ENCODE results near the gene SHISA8. TPM values are rescaled to one million over a fixed set of nuclear protein-coding genes. Genes with fewer than 3 reads are reported as not detected.

SHISA8 gene
- total RNA-seq, 1 donor from 2014 or later: 0.40 TPM

DNA sequence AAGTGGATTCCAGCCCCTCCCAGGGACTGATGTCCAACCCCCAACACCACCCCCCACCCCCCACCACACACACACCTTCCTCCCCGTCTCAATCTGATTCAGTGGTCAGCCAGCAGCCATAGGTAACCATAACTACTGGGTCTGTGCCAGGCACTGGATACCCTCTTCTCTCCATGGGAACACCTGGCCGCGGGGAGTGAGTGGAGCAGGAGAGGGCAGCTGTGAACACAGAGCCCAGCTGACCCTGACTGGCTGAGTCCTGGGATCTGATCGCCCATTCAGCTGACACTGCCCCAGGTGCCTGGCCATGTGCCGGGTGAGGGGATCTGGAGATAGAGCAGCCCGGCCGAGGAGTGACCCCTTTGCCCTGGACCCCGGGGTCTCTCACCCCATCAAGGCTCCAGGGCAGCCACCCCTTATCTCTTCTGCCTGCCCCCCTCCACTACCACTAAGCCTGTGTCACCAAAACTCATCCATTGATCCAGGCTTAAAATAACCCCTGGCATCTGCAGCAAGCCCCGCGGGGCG lies 2.6 kb upstream of the SHISA8 start:
- ATAC-seq (no peak), DNase-seq (ENCODE audit: low spot score) (no peak)
- intact Hi-C loops (cut with DNase I): no loop called here

DNA sequence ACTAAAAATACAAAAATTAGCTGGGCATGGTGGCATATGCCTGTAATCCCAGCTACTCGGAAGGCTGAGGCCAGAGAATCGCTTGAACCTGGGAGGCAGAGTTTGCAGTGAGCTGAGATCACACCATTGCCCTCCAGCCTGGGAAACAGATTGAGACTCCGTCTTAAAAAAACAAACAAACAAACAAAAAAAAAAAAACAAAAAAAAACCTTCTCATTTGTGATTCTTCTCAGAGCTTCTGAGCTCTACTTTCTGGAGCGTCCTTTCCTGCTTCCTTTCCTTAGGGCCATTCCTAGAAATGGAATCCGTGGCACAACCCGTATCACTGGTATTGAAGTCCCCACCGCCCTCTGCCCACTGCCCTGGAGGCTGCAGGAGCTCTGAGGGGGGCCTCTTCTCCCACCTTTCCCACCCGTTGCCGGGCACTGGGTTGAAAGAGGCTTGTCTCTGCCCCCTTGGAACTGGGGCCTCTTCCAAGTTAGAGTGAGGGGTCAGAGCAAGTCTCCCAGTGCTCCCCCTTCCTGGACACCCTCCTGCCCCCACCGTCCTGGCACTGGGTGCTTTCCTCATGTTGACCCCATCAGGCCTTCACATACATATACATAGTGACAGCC lies 2.0 kb upstream of the SHISA8 start:
- no peak for ATAC-seq
- DNase-seq (ENCODE audit: low spot score): no peak
- intact Hi-C loops (cut with DNase I): no loop called here

DNA sequence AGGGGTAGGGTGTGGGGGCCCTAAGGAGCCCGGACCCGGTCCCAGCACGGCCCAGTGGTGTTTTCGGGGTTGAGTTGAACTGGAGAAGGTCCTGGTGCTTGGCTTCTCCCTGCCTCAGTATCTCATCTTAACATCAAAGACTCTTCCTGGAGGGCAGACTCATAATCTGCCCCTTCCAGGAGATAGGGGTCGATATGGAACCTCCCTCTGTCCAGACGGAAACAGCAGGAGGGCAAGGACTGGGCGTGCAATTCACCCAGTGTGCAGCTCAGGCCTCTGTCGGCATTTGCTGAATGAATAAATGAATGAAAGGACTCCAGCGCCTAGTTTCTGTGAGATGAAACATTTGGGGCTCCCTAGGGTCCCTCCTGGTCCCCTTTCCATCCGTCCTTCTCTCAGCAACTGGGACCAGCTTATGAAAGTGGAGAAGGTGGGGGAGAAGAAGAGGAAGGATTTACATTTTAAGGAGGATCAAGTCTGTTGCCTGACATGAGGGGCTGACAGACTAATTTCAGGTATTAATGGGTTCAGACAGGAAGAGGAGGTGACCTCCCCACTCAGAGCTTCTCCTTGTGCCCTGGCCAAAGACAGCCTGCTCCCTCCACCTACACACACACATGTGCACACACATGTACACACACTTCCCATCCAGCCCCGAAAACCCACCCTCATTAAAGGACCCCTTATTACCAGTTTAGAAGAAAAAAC lies 1.1 kb upstream of the SHISA8 start:
- no peak for DNase-seq (ENCODE audit: low spot score)
- intact Hi-C loops (cut with DNase I): no loop called here
- no peak for ATAC-seq

DNA sequence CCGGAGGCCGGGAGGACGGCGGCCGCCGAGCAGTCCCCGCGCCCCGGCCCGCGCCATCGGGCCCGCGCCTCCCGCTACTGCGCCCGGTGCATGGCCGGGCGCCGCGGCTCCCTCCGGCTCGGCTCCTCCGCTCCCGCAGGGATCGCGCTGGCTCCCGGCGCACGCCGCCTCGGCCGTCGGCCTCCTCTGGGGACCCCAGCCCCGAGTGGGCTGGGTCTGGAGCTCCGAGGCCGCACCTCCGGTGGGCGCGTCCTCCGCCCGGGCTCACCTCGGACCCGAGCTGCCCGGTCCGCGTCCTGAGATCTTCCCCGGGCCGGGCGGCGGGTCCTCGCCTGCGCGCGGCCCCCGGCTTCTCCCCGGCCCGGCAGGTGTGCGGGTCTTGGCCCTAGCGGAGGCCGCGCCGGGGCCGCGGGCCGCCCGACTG lies 251 bp downstream of the SHISA8 start:
- ATAC-seq: no peak
- intact Hi-C loops (cut with DNase I): no loop called here
- no peak for DNase-seq (ENCODE audit: low spot score)

DNA sequence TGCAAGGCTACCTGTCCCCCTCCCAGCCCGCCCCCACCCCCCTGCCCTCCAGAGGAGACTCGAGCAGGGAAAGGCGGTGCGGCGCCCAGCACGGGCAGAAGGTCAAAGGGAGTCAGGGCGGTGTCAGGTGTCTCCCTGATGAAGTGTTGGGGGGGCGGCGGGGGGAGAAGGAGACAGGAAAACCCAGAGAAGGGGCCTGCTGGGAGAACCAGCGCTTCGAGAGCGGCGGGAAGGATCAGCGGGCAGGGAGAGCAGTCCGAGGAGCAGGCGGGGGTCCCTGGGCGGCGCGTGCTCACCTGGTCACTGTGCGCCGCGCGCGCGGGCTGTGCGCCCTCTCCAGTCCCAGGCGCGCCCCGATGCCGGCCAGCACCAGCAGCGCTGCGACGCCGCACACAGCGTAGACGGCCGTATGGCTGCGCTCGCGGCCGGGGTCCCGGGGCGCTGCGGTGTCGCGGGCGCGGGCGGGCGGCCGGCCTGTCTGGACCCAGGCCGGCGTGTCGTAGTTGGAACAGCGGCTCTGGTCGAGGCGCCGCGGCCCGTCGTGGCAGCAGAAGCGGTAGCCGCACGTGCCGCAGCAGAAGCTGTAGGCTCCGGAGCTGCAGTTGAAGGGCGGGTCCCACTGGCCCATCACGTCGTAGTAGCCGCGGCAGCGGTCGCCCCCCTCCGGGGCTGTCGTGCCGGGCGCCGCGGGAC lies 886 bp downstream of the SHISA8 start:
- ATAC-seq (no peak), DNase-seq (ENCODE audit: low spot score) (no peak)
- intact Hi-C loops (cut with DNase I): no loop called here

DNA sequence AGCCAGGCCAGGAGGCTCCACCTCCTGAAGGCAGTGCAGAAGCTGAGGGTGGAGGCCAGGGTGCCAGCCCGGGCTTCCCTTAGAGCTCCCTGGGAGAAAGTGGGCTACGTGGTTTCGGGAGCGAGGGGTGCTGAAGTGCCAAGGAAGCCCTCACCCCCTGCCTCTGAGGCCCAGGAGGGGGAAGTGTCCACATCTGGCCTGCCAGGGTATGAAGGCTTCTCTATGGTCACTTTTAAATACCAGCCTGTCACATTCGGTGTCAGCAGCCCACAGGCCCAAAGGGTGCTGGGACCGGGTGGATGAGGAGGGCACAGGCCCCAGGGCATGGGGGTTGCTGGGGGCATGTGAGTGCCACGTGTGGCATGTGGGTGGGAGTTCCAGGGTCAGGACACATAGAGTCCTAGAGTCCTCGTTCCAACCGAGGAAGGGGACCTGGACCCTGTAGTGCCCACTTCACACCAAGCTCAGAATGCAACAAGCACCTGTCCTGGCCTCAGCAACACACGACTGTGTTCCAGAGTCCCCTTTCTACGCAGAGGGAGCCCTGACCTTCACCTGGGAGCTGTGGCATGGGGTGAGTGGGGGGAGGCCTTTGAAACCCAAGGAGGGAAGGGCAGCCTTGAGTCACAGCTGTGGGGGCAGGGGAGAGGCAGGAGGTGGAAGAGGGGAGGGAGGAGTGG lies 1.7 kb downstream of the SHISA8 start:
- intact Hi-C loops (cut with DNase I): no loop called here
- no peak for DNase-seq (ENCODE audit: low spot score)
- no peak for ATAC-seq

DNA sequence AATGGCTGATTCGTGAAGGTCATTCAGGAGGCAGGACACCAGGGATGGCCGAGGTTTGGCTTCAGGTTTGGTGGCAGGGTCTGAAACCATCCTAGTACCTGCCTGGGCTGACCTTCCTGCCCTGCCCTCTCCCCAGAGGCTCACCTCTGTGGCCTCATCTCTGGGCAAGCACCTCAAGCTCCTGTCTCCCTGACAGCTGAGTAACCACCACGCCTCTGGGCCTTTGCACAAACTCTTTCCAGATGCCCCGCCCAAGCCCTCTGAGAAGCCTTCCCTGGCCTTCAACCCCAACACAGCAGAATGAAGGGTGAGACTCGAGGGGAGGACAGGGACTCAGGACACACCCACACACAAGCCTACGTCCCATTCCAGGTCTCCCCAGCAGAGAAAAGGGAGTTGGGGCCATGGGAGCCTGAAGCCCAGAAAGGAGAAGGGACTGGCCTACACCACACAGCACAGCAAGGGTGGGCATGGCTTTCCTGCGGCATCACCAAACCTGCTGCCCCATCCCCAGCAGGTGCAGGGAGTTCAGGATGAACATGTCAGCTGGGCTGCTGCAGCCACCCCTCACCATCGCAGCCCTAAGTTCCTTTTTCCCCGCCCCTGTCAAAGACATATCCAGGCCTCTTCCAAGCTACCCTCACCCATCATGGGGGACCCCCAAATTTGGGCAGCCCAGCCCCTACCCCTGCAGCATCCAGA lies 2.4 kb downstream of the SHISA8 start:
- no peak for DNase-seq (ENCODE audit: low spot score)
- ATAC-seq: no peak
- intact Hi-C loops (cut with DNase I): no loop called here

DNA sequence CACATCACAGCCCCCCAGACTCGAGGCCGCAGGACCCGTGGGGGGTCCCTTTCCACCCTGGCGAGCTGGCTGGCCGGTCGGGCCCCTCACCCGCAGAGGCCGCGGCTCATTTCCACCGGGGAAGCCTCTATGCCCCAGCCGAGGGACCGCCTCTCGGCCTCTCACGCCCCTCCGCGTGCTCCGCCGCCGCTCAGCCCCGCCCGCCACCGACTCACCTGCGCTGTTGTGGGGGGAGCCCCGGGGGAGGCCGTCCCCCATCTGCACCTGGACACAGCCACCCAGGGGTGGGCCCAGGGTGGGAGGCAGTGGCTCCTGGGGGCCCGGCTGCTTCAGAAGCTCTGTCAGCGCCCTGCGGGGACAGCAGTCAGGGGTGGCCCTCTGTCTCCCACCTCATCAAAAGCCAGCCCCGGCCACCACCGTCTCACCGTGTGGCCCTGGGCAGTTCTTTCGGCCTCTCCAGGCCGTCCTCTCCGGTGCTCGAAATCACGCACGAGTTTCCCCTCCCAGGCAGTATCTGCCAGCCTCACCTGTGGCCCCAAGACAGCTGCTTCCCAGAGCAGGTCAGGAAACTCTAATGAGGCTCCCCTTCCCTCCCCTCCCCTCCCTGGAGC lies 3.8 kb downstream of the SHISA8 start:
- intact Hi-C loops (cut with DNase I): no loop called here
- no peak for ATAC-seq
- no peak for DNase-seq (ENCODE audit: low spot score)

DNA sequence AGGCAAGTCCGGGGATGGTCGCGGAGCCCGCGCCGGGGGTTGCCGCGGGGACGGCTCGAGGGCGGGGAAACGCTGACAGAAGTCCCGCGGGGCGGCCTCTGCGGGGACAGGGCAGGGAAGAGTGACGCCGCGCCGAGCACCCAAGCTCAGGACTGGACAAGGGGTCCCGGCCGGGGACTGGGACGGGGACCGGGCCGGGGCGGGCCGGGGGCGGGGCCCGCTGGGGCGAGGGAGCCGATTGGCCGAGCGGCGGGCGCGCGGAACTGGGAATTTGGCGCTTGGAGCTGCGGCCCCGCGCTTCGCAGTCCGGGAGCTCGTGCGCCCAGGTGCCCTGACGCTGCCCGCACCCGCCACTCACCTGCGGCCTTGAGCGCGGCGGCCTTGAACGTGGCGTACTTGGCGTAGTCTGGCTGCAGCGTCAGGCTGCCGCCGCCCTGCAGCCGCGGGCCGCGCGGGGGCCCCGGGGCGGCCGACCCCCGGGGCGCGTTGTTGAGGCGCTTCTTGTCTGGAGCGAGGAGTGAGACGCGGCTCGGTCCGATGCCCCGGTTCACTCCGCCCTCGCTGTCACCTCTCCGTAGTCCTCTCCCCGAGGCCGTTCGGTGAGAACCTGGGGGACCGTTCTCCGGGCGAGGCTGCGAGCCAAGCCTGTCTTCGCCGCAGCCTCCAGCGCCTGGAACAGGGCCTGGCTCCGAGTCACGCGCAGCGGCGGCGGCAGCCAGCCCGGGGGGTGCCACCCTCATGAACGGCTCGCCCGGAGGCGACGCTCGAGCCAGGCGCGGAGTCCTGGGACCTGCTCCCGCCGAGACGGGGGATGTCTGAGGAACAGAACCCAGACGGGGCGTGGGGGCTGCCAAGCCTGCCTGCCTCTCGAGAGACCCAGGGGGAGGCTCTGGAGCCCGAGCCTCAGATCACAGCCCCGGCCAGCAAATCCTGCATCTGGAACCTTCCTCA lies 4.5 kb downstream of the SHISA8 start:
- intact Hi-C loops (cut with DNase I): no loop called here
- no peak for DNase-seq (ENCODE audit: low spot score)
- peak; percentile 56 for ATAC-seq

DNA sequence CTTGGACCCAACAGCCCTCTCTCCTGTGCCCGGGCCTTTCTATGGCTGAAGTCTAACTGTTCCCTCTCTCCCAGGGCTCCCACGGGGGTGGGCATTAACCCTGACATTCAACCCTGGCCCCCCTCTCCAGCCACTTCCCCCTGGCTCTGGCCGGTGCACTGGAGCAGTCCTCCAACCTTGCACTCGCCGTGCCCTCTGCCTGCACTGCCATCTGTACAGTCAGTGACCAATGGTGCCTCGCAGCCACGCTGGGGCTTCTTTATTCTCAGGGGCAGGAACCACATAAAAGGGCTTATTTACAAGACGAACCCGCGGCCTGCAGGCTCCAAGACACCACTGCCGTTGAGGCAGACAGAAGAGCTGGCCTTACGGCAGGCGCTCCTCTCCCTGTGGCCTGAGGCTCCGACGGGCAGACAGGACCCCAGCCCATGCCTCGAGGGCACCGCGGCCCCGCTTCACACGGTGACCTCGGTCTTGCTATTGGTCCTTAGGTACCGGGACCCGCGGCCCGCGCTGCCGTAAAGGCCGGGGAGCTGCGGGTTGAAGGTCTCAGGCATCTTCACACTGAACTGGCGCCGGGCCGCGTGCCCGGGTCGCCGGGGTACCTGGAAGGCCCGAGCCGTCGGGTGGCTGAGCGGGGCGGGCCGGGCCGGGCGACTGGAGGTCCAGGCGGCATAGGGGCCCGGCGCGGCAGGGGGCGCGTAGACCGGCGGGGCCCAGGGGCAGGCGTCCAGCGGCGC lies 5.4 kb downstream of the SHISA8 start:
- DNase-seq (ENCODE audit: low spot score) (no peak), ATAC-seq (peak; percentile 7)
- intact Hi-C loops (cut with DNase I): no loop called here

DNA sequence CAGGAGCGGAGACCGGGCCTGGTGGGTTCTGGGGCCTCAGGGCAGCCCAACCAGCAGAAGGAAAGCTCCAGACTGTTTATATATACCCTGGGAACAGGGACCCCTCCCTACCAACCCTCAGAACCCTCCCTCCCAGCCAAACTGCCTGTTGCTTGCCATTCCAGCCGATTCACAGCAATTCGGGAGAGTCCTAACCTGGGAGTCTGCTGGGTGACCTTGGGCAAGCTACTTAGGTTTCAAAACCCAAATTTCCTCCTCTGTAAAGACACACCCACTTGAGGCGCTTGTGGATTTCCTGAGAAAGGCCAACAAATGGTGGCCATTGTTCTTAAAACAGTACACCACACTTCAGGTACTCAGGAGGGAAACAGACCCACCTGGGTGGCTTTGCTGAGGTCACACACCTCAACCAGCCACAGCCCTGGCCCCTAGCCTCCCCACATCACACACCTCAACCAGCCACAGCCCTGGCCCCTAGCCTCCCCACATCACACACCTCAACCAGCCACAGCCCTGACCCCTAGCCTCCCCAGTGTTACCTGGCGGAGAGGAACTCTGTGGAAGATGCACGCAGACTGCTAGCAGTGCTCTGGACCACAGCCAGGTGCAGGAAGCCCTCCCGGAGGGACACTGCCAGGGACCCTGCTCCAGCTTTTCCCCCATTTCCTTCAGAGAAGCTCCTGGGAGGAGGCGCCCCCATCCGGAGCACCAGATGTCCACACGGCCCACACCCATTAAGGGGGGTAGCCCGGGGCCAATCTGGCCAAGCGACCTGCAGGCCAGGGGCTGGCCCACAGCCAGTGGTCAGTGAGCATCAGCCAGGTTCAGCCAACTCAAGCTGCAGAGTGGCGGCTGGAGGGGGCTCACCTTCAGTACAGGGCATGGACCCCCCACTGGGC lies 6.2 kb downstream of the SHISA8 start:
- intact Hi-C loops (cut with DNase I): no loop called here
- no peak for DNase-seq (ENCODE audit: low spot score)
- ATAC-seq: peak; percentile 9

DNA sequence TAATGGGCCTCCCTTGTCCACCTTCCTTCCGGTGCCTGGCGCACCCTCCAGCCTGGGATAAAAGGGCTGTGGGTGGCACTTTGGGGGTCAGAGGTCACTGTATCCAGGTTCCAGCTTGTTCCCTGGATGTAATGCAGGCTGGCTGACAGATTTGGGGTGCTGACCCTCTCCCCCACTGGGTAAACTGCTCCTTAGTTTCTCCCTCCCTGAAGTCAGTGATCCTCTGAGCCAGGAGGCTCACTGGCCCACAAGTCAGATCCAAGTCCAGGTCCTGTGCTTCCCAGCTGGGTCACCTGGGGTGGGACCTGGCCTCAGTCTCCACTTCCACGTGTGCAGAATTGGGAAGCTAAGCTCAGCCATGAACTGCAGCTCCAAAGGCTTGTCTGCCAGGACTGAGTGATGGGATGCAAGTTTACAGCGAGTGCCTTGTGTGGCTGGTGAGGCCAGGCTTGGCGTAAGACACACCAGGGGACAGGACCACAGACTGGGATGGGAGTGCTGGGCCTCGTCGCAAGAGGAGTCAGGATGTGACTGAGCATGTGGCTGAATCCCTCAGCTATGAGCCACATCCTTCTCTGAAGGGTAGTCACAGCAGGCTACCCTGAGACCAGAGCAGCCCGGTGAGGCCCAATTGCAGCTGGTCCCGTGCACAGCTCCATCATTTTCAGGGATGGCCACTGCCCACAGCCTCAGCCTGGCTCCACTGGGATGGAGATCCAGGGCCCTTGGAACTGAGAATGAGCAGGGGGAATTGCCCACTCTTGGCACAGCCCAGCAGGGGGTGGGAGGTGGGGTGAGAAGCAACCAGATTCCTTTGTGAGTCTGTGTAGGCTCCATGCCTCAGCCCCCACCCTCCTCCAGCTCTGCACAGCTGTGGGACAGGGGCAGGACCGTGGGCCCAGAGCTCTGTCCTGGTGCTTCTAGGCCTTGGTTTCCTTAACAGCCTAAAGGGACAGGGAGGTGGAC lies 7.2 kb downstream of the SHISA8 start:
- ATAC-seq: no peak
- intact Hi-C loops (cut with DNase I): no loop called here
- DNase-seq (ENCODE audit: low spot score): no peak

DNA sequence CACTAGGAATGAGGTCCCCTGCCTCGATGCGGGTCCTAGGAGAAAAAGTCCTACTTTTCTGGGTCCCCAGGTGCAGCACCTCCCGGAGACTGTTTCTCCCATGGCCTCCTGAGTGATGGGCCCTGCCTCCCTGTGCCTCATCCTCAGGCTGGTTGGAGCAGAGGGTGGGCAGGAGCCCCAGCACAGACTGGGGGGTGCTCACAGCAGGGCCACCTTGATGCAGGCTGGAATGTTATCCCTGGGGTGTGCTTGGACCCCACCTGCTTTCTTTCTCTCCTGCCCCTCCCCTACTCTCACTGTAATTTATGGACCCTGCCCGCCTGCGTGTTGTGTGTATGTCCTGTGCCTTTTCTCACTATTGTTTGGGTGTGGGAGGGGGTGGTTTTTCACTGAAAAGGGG lies 8.1 kb downstream of the SHISA8 start:
- intact Hi-C loops (cut with DNase I): no loop called here
- no peak for ATAC-seq
- DNase-seq (ENCODE audit: low spot score): no peak

DNA sequence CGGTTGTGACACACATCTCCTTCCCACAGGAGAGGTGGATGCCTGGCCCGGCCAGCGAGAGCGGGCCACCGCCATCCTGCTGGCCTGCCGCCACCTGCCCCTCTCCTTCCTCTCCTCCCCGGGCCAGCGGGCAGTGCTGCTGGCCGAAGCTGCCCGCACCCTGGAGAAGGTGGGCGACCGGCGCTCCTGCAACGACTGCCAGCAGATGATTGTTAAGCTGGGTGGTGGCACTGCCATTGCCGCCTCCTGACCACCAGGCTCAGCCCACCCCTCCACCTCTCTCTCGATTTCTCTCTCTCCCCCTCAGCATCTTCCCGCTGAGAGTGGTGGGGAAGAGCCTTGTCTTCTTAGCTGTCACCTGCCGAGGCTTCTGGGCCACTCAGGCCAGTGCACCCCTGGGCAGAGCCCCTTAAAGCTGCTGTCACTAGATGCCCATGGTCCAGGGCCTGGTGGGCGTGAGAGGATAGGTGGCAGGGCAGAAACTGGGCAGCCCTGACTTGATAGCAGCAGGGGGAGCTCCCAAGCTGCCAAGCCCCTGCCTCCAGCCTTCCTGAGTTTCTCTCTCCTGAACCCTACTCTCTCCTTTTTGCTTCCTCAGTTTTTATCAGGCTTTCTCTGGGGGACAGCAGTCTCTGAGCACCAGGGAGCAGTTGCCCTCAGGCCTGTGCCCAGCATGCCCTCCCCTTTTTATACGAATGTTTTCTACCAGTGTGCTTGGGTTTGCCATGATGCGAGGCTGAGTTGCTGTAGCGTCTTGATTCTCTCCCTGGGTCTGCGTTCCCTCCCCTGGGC lies 9.3 kb downstream of the SHISA8 start:
- intact Hi-C loops (cut with DNase I): no loop called here
- ATAC-seq: no peak
- no peak for DNase-seq (ENCODE audit: low spot score)

Measured in sciatic nerve (tissue), 2 donors.